LNCaP clone FGC (cell line): ENCODE results near the gene AGBL4.

Experiments used
- DNase-seq: peaks from one replicate; pipeline ENCODE4 v3.0.0-alpha.2; 2011; ENCODE audit warnings: low read depth
- H3K4me3 ChIP-seq: 2 replicates; pipeline ENCODE4 v1.5.1; 2011; ENCODE audit warnings: mild to moderate bottlenecking, low read depth, low read length, control low read depth
- CTCF ChIP-seq: IDR thresholded peaks from 2 replicates; pipeline ENCODE4 v1.5.1; 2012; ENCODE audit warnings: mild to moderate bottlenecking; ENCODE audit not compliant: control insufficient read depth, insufficient read depth; ENCODE audit errors: extremely low read depth

The AGBL4 gene

GRCh38 chr1:48948562-48948961 is 1075.2 kb downstream of the AGBL4 start:
- no peak overlapping the region for H3K4me3 ChIP-seq
- no peak for TF ChIP-seq CTCF
- DNase-seq, result no peak

GRCh38 chr1:48947761-48948537 is 1075.8 kb downstream of the AGBL4 start:
- H3K4me3 ChIP-seq, result no peak overlapping the region
- no peak for TF ChIP-seq CTCF
- DNase-seq, result no peak

- DNase-seq, result no peak
- H3K4me3 ChIP-seq, result no peak overlapping the region
- no peak for TF ChIP-seq CTCF
Observed at GRCh38 chr1:48946070-48946469, 1077.7 kb downstream of the AGBL4 start.

GRCh38 chr1:48944811-48945210 is 1078.9 kb downstream of the AGBL4 start:
- no peak overlapping the region for H3K4me3 ChIP-seq
- TF ChIP-seq CTCF, result no peak
- no peak for DNase-seq

- DNase-seq, result no peak
- H3K4me3 ChIP-seq, result no peak overlapping the region
- TF ChIP-seq CTCF, result no peak
Observed at GRCh38 chr1:48943826-48944225, 1079.9 kb downstream of the AGBL4 start.

- no peak for DNase-seq
- H3K4me3 ChIP-seq, result no peak overlapping the region
- no peak for TF ChIP-seq CTCF
Observed at GRCh38 chr1:48943393-48943792, 1080.4 kb downstream of the AGBL4 start.
